H1 (cell line): ENCODE results near the gene RABEPK. TPM values are rescaled to one million over a fixed set of nuclear protein-coding genes. Genes with fewer than 3 reads are reported as not detected.
A peak's percentile ranks its signal among the peaks of the same experiment; 100 is the strongest.

Source experiments
- GABPA ChIP-seq: IDR thresholded peaks from 2 replicates; pipeline ENCODE4 v1.6.1; 2011; ENCODE audit warnings: mild to moderate bottlenecking, low read length, moderate library complexity, borderline replicate concordance; ENCODE audit not compliant: insufficient read depth
- JUN ChIP-seq: IDR thresholded peaks from 2 replicates; pipeline ENCODE4 v1.6.1; 2011; ENCODE audit warnings: low read depth, mild to moderate bottlenecking, improper control_type of control experiment, low read length
- NANOG ChIP-seq: IDR thresholded peaks from 2 replicates; pipeline ENCODE4 v1.6.1; 2011; ENCODE audit warnings: low read length, low read depth, mild to moderate bottlenecking, inconsistent platforms; ENCODE audit not compliant: insufficient read depth, poor library complexity, severe bottlenecking
- TAF7 ChIP-seq: optimal IDR thresholded peaks from 2 replicates; pipeline ENCODE3; 2011; ENCODE audit warnings: low read depth, mild to moderate bottlenecking, inconsistent platforms, low read length, moderate library complexity, borderline replicate concordance
- polyA plus RNA-seq, 7 experiments: library from polyadenylated mRNA; depleted of rRNA in 3 of 7; stranded (reverse) in 5 of 7; unstranded in 2 of 7; fragments of >200 nt in 5 of 7; fragments of 200-250 nt in 2 of 7; gene quantifications; 1 replicate in 5 of 7; 2 replicates in 1 of 7; 4 replicates in 1 of 7; pipeline versions ENCODE4 v1.2.1 to v1.2.3, GENCODE V29; 2011 to 2013; ENCODE audit warnings: missing spikeins in 2 of 7, mixed read lengths in 2 of 7
- total RNA-seq: library from RNA; stranded (reverse); fragmentation: NEBNext Ultra II Directional; extraction: Animal tissue kit (Norgen Biotek cat#: 25700); gene quantifications from 2 replicates; pipeline ENCODE4 v1.2.1, GENCODE V29; 2021

RABEPK gene
- total and polyA plus RNA-seq, 2 of the 8 experiments (the other 6 are each of a cell fraction or from before 2014, with no cell fraction given): 26.3 to 34.3 TPM

GRCh38 chr9:125241000-125241862 lies 40.9 kb downstream of the RABEPK start, which contains the start of gene HSPA5 (continued):
- TF ChIP-seq GABPA (peak; percentile 78; the same call in 1 of the 2 replicates), TAF7 (peak; percentile 87), JUN (no peak), NANOG (peak; percentile 5)
